ENCODE measurements around the gene LAMC2. TPM values are rescaled to one million over a fixed set of nuclear protein-coding genes. Genes with fewer than 3 reads are reported as not detected.

LAMC2 gene
- total and polyA plus RNA-seq, 2 of the 8 experiments (the other 6 are each of a cell fraction or from before 2014, with no cell fraction given), result 4.6 to 12.9 TPM

DNA sequence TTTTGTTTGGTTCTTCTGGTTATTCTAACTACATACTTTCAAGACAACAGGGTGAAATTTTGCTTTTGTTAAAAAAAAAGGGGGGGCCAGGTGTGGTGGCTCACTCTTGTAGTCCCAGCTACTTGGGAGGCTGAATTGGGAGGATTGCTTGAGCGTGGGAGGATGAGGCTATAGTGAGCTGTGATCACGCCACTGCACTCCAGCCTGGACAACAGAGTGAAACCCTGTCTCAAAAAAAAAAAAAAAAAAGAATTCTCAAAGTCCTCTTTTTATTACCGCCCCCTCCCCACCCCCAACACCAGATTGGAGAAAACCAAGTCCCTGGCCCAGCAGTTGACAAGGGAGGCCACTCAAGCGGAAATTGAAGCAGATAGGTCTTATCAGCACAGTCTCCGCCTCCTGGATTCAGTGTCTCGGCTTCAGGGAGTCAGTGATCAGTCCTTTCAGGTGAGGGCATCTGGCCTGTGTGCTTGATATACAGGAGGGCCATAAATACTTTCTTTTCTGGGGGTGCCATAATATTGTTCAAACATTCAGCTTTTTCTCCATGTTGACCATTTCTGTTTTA lies 50.2 kb downstream of the LAMC2 start:
- H3K79me1 ChIP-seq (ENCODE audit: low read depth, low read length), result no peaks in the 10 kb centered on the region
- H3K36me3 ChIP-seq (ENCODE audit: control insufficient read depth in 2 of 4, insufficient read depth in 4 of 4, low read length in 3 of 4), result peaks cover 0 to 3% (median 0%) of the 10 kb centered on the region in 4 experiments; a peak in 1 of 8 replicates
- WGBS, 2 experiments (ENCODE audit: extremely low coverage in 1 of 2, insufficient coverage in 1 of 2, insufficient read length in 1 of 2, insufficient replicate concordance in 2 of 2, low coverage in 1 of 2, low lambda C conversion rate in 2 of 2, missing lambda C conversion rate in 1 of 2), result 73% methylated on average over 6 of the region's 6 CpGs; no CpG with 5 or more reads in 1 of the 2 experiments
- POLR2A ChIA-PET (ENCODE audit: partially characterized antibody), result no interaction called here
- H3K4ac ChIP-seq (replicated peaks; ENCODE audit: insufficient read length, low read depth, low read length), result no peak overlapping the region
- H2BK15ac ChIP-seq (ENCODE audit: low read length), result no peak overlapping the region
- H3K14ac ChIP-seq (ENCODE audit: insufficient read length), result no peak overlapping the region
- H2BK12ac ChIP-seq (ENCODE audit: low read depth, low read length), result no peak overlapping the region
- H2BK20ac ChIP-seq (ENCODE audit: low read length), result no peak overlapping the region
- CTCF ChIA-PET (ENCODE audit: partially characterized antibody), result interaction anchor here (0.7 to 8.7 kb wide), 5 partner anchors 8 to 237 kb away, joined by 3 to 51 read pairs (median 10); no protein-coding TSS in a partner anchor
- H3K79me2 ChIP-seq (ENCODE audit: control insufficient read depth in 1 of 2, insufficient read depth in 2 of 2, low read length in 2 of 2), result no peaks in the 10 kb centered on the region
- no peak overlapping the region for H3K4me2 ChIP-seq (ENCODE audit: insufficient read depth in 1 of 2, low read depth in 2 of 2, low read length in 2 of 2)
- no peak overlapping the region for H2BK120ac ChIP-seq (replicated peaks; ENCODE audit: low read depth, low read length)
- H3K4me3 ChIP-seq (ENCODE audit: extremely low read depth in 1 of 4, insufficient read depth in 2 of 4, low read depth in 3 of 4, low read length in 4 of 4), result no peak overlapping the region
- peaks cover 7 to 12% (median 10%) of the 10 kb centered on the region in 4 experiments; a peak in 6 of 7 replicates for H3K4me1 ChIP-seq (replicated peaks in 1 of 4; ENCODE audit: control insufficient read depth in 3 of 4, insufficient read depth in 4 of 4, low read length in 3 of 4)
- FAIRE-seq (no peak), DNase-seq (ENCODE audit: low read depth in 1 of 2, low spot score in 2 of 2) (no peak)
- no peak overlapping the region for H2AFZ ChIP-seq (ENCODE audit: low read length)
- H2BK5ac ChIP-seq (ENCODE audit: low read depth, low read length), result no peak overlapping the region
- no peak overlapping the region for H3K27ac ChIP-seq (ENCODE audit: low read depth, low read length)
- no peak overlapping the region for H4K5ac ChIP-seq (ENCODE audit: insufficient read length, low read depth, low read length)
- H4K91ac ChIP-seq (replicated peaks; ENCODE audit: insufficient read length, low read length), result no peak overlapping the region
- no peaks in the 10 kb centered on the region for H3K9me3 ChIP-seq (ENCODE audit: insufficient read depth in 2 of 2, low read depth in 1 of 2, low read length in 1 of 2)
- no peak overlapping the region for H4K8ac ChIP-seq (ENCODE audit: extremely low read depth, insufficient read depth, low read length)
- no peaks in the 10 kb centered on the region for H4K20me1 ChIP-seq (replicated peaks in 1 of 2; ENCODE audit: control insufficient read depth in 1 of 2, insufficient read depth in 2 of 2, low read length in 2 of 2)
- H3K23me2 ChIP-seq (ENCODE audit: low read depth, low read length), result no peaks in the 10 kb centered on the region; the same call in 1 of the 2 replicates
- no peak for TF ChIP-seq POLR2AphosphoS5 (IDR thresholded peaks at IDR 0.05; ENCODE audit: low read depth, low read length)
- H3K56ac ChIP-seq (replicated peaks; ENCODE audit: insufficient read length, low read depth, low read length), result no peak overlapping the region
- H2AK5ac ChIP-seq (ENCODE audit: low read depth, low read length), result no peak overlapping the region
- H3K23ac ChIP-seq (ENCODE audit: insufficient read length), result no peak overlapping the region
- H3K27me3 ChIP-seq (replicated peaks in 1 of 4; ENCODE audit: control insufficient read depth in 3 of 4, extremely low read depth in 1 of 4, insufficient read depth in 3 of 4, low read length in 3 of 4), result no peaks in the 10 kb centered on the region
- no peak overlapping the region for H3K18ac ChIP-seq (ENCODE audit: extremely low read depth, low read length)
- no peak overlapping the region for H3K9ac ChIP-seq (replicated peaks in 1 of 4; ENCODE audit: extremely low read depth in 1 of 4, low read depth in 3 of 4, low read length in 3 of 4)
